WTC11 (cell line): Measurements from ENCODE around the gene CADM2. TPM values are rescaled to one million over a fixed set of nuclear protein-coding genes. Genes with fewer than 3 reads are reported as not detected.

Experiments used
- ATAC-seq: fragments of 200-7000 bp; cut with Tn5 transposase; 2 replicates; pipeline ENCODE4 v1.10.0; 2021; ENCODE audit warnings: mild to moderate bottlenecking, moderate library complexity
- CTCF ChIA-PET: fragments of 300-600 bp; sonication (Branson Sonifier 250); formaldehyde crosslinking; loops from one replicate; lab custom pipeline; 2021; ENCODE audit warnings: antibody characterized with exemption; lab: Charles Lee
- POLR2A ChIA-PET: fragments of 350-600 bp; sonication (Branson Sonifier 250); formaldehyde crosslinking; loops from one replicate; lab custom pipeline; 2021; ENCODE audit warnings: antibody characterized with exemption; lab: Charles Lee
- DNase-seq: peaks from one replicate; pipeline ENCODE4 v3.0.0; 2021; ENCODE audit warnings: low spot score
- H3K27ac Mint-ChIP-seq: 2 replicates; pipeline ENCODE4 v1.8.0; 2021; ENCODE audit warnings: mixed read lengths
- H3K27me3 Mint-ChIP-seq: 2 replicates; pipeline ENCODE4 v1.8.0; 2021; ENCODE audit warnings: low read depth, mild to moderate bottlenecking, moderate library complexity, mixed read lengths
- H3K36me3 Mint-ChIP-seq: 2 replicates; pipeline ENCODE4 v1.8.0; 2021; ENCODE audit warnings: mixed read lengths
- H3K4me1 Mint-ChIP-seq: 2 replicates; pipeline ENCODE4 v1.8.0; 2022; ENCODE audit warnings: mixed read lengths
- H3K4me3 Mint-ChIP-seq: 2 replicates; pipeline ENCODE4 v1.8.0; 2021; ENCODE audit warnings: mild to moderate bottlenecking, moderate library complexity, mixed read lengths
- H3K9me3 Mint-ChIP-seq: 2 replicates; pipeline ENCODE4 v1.8.0; 2021; ENCODE audit warnings: mixed read lengths
- ATF1 ChIP-seq: sonication (generic); formaldehyde crosslinking; IDR thresholded peaks from 2 replicates; pipeline ENCODE4 v1.8.1; 2023; ENCODE audit warnings: mild to moderate bottlenecking, moderate library complexity, missing genetic modification reagents
- ATF6 ChIP-seq: sonication (generic); formaldehyde crosslinking; IDR thresholded peaks from 2 replicates; pipeline ENCODE4 v1.8.1; 2023; ENCODE audit warnings: mild to moderate bottlenecking, missing genetic modification reagents
- GTF2I ChIP-seq: fragments of 250-450 bp; sonication (Bioruptor Pico); conservative IDR thresholded peaks from 2 replicates; pipeline ENCODE4 v1.4.0; 2021; ENCODE audit warnings: mild to moderate bottlenecking
- NR2C2 ChIP-seq: sonication (generic); formaldehyde crosslinking; IDR thresholded peaks from 2 replicates; pipeline ENCODE4 v1.8.0; 2022; ENCODE audit warnings: mild to moderate bottlenecking, missing genetic modification reagents
- SMAD3 ChIP-seq: sonication (generic); formaldehyde crosslinking; IDR thresholded peaks from 2 replicates; pipeline ENCODE4 v1.8.0; 2022; ENCODE audit warnings: missing genetic modification reagents, mild to moderate bottlenecking, borderline replicate concordance
- SOX15 ChIP-seq: fragments of 250-450 bp; sonication (Bioruptor Pico); IDR thresholded peaks from 2 replicates; pipeline ENCODE4 v1.9.0; 2021; ENCODE audit warnings: mild to moderate bottlenecking
- STAT6 ChIP-seq: sonication (generic); formaldehyde crosslinking; conservative IDR thresholded peaks from 2 replicates; pipeline ENCODE4 v1.8.1; 2023; ENCODE audit warnings: mild to moderate bottlenecking, low read depth, missing genetic modification reagents, moderate library complexity
- ZNF396 ChIP-seq: fragments of 250-450 bp; sonication (Bioruptor Pico); IDR thresholded peaks from 2 replicates; pipeline ENCODE4 v1.8.0; 2021; ENCODE audit warnings: mild to moderate bottlenecking, moderate library complexity, borderline replicate concordance
- ZNF425 ChIP-seq: fragments of 250-450 bp; sonication (Bioruptor Pico); conservative IDR thresholded peaks from 2 replicates; pipeline ENCODE4 v1.9.0; 2021; ENCODE audit warnings: mild to moderate bottlenecking
- ZSCAN18 ChIP-seq: fragments of 250-450 bp; sonication (Bioruptor Pico); IDR thresholded peaks from 2 replicates; pipeline ENCODE4 v2.1.2; 2022; ENCODE audit warnings: mild to moderate bottlenecking, moderate library complexity
- total RNA-seq: library from RNA; stranded (reverse); gene quantifications from 3 replicates; pipeline ENCODE4 v1.2.3, GENCODE V29; 2021
- TF ChIP-seq, protein P1 (sequence below): sonication (generic); formaldehyde crosslinking; IDR thresholded peaks from 2 replicates; pipeline ENCODE4 v1.8.1; 2022; ENCODE audit warnings: mild to moderate bottlenecking, moderate library complexity, missing genetic modification reagents
- TF ChIP-seq, protein P2 (sequence below): sonication (generic); formaldehyde crosslinking; IDR thresholded peaks from 2 replicates; pipeline ENCODE4 v1.8.0; 2023; ENCODE audit warnings: mild to moderate bottlenecking, missing genetic modification reagents
- TF ChIP-seq, protein P3 (sequence below): fragments of 250-450 bp; sonication (Bioruptor Pico); IDR thresholded peaks from 2 replicates; pipeline ENCODE4 v1.9.0; 2021; ENCODE audit warnings: mild to moderate bottlenecking
- TF ChIP-seq, protein P4 (sequence below): sonication (generic); formaldehyde crosslinking; IDR thresholded peaks from 2 replicates; pipeline ENCODE4 v1.8.1; 2023; ENCODE audit warnings: mild to moderate bottlenecking, missing genetic modification reagents, moderate library complexity
- TF ChIP-seq, protein P5 (sequence below): sonication (generic); formaldehyde crosslinking; IDR thresholded peaks from 2 replicates; pipeline ENCODE4 v1.8.0; 2022; ENCODE audit warnings: mild to moderate bottlenecking, missing genetic modification reagents

CADM2 gene
- total RNA-seq, 1 experiment from 2014 or later: 18.8 TPM

GRCh38 chr3:85427467-85427866 is 468.7 kb downstream of the CADM2 start:
- Mint-ChIP-seq H3K9me3 (peaks cover 13% of the 10 kb centered on the region), H3K27me3 (no peaks in the 10 kb centered on the region), H3K27ac (no peak overlapping the region)
- CTCF ChIA-PET: no interaction called here
- POLR2A ChIA-PET: no interaction called here
- TF ChIP-seq ATF6 (CRISPR knock-in tag) (no peak), GTF2I (CRISPR knock-in tag) (no peak), ZNF396 (CRISPR knock-in tag) (no peak), SOX15 (CRISPR knock-in tag) (no peak)
- TF ChIP-seq, protein P1, sequence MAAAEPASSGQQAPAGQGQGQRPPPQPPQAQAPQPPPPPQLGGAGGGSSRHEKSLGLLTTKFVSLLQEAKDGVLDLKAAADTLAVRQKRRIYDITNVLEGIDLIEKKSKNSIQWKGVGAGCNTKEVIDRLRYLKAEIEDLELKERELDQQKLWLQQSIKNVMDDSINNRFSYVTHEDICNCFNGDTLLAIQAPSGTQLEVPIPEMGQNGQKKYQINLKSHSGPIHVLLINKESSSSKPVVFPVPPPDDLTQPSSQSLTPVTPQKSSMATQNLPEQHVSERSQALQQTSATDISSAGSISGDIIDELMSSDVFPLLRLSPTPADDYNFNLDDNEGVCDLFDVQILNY (CRISPR knock-in tag): no peak
- TF ChIP-seq, protein P2, sequence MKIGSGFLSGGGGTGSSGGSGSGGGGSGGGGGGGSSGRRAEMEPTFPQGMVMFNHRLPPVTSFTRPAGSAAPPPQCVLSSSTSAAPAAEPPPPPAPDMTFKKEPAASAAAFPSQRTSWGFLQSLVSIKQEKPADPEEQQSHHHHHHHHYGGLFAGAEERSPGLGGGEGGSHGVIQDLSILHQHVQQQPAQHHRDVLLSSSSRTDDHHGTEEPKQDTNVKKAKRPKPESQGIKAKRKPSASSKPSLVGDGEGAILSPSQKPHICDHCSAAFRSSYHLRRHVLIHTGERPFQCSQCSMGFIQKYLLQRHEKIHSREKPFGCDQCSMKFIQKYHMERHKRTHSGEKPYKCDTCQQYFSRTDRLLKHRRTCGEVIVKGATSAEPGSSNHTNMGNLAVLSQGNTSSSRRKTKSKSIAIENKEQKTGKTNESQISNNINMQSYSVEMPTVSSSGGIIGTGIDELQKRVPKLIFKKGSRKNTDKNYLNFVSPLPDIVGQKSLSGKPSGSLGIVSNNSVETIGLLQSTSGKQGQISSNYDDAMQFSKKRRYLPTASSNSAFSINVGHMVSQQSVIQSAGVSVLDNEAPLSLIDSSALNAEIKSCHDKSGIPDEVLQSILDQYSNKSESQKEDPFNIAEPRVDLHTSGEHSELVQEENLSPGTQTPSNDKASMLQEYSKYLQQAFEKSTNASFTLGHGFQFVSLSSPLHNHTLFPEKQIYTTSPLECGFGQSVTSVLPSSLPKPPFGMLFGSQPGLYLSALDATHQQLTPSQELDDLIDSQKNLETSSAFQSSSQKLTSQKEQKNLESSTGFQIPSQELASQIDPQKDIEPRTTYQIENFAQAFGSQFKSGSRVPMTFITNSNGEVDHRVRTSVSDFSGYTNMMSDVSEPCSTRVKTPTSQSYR (CRISPR knock-in tag): no peak
- TF ChIP-seq, protein P3, sequence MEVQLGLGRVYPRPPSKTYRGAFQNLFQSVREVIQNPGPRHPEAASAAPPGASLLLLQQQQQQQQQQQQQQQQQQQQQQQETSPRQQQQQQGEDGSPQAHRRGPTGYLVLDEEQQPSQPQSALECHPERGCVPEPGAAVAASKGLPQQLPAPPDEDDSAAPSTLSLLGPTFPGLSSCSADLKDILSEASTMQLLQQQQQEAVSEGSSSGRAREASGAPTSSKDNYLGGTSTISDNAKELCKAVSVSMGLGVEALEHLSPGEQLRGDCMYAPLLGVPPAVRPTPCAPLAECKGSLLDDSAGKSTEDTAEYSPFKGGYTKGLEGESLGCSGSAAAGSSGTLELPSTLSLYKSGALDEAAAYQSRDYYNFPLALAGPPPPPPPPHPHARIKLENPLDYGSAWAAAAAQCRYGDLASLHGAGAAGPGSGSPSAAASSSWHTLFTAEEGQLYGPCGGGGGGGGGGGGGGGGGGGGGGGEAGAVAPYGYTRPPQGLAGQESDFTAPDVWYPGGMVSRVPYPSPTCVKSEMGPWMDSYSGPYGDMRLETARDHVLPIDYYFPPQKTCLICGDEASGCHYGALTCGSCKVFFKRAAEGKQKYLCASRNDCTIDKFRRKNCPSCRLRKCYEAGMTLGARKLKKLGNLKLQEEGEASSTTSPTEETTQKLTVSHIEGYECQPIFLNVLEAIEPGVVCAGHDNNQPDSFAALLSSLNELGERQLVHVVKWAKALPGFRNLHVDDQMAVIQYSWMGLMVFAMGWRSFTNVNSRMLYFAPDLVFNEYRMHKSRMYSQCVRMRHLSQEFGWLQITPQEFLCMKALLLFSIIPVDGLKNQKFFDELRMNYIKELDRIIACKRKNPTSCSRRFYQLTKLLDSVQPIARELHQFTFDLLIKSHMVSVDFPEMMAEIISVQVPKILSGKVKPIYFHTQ (CRISPR knock-in tag): no peak
- TF ChIP-seq, all 79 proteins: peak for 0
- ATAC-seq: no peak
- no peak for DNase-seq
- Mint-ChIP-seq H3K4me1 (no peaks in the 10 kb centered on the region), H3K36me3 (no peaks in the 10 kb centered on the region), H3K4me3 (no peak overlapping the region)

DNA sequence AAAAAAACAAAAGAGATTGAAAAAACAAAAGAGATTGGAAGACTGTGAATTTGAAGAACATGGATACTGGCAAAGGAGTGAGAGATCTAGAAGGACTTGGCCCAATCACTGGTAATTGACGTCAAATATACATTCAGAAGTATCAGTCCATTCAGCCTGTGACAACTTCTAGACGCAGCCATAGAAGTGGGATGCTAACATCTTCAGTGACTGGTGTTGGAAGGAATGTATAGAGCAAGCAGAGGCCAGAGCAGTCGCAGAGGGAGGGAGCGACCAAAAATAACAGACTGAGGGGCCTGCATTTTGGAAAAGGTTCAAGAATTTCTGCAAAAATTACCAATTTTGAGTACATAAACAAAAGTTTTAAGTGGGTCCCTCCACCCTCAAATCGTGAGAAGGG is 473.3 kb downstream of the CADM2 start:
- Mint-ChIP-seq H3K27me3 (no peaks in the 10 kb centered on the region), H3K36me3 (no peaks in the 10 kb centered on the region), H3K27ac (no peak overlapping the region), H3K4me3 (no peak overlapping the region), H3K9me3 (peaks cover 5% of the 10 kb centered on the region; the same call in 1 of the 2 replicates)
- ChIA-PET POLR2A (no interaction called here), CTCF (no interaction called here)
- ATAC-seq (no peak), DNase-seq (no peak)
- TF ChIP-seq ZSCAN18 (CRISPR knock-in tag) (no peak), SMAD3 (no peak)
- TF ChIP-seq, all 79 proteins: peak for 0
- H3K4me1 Mint-ChIP-seq: peaks cover 10% of the 10 kb centered on the region

GRCh38 chr3:85433319-85433718 is 474.5 kb downstream of the CADM2 start:
- ChIA-PET POLR2A (no interaction called here), CTCF (no interaction called here)
- Mint-ChIP-seq H3K9me3 (peaks cover 5% of the 10 kb centered on the region; the same call in 1 of the 2 replicates), H3K27ac (no peak overlapping the region), H3K4me3 (no peak overlapping the region), H3K27me3 (no peaks in the 10 kb centered on the region), H3K4me1 (peaks cover 14% of the 10 kb centered on the region), H3K36me3 (no peaks in the 10 kb centered on the region)
- DNase-seq (no peak), ATAC-seq (no peak)
- TF ChIP-seq, protein P4, sequence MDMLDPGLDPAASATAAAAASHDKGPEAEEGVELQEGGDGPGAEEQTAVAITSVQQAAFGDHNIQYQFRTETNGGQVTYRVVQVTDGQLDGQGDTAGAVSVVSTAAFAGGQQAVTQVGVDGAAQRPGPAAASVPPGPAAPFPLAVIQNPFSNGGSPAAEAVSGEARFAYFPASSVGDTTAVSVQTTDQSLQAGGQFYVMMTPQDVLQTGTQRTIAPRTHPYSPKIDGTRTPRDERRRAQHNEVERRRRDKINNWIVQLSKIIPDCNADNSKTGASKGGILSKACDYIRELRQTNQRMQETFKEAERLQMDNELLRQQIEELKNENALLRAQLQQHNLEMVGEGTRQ (CRISPR knock-in tag): no peak
- TF ChIP-seq ATF1 (CRISPR knock-in tag) (no peak), ZNF425 (CRISPR knock-in tag) (no peak), STAT6 (CRISPR knock-in tag) (no peak), NR2C2 (no peak)
- TF ChIP-seq, protein P5, sequence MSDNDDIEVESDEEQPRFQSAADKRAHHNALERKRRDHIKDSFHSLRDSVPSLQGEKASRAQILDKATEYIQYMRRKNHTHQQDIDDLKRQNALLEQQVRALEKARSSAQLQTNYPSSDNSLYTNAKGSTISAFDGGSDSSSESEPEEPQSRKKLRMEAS (CRISPR knock-in tag): no peak
